ENCODE data around the gene ISCU.
"Not testable (repeated sequence)": the region's sequence is repeated elsewhere in the genome, so short reads cannot be mapped to it uniquely, and the experiment has no call there.

The ISCU gene

DNA sequence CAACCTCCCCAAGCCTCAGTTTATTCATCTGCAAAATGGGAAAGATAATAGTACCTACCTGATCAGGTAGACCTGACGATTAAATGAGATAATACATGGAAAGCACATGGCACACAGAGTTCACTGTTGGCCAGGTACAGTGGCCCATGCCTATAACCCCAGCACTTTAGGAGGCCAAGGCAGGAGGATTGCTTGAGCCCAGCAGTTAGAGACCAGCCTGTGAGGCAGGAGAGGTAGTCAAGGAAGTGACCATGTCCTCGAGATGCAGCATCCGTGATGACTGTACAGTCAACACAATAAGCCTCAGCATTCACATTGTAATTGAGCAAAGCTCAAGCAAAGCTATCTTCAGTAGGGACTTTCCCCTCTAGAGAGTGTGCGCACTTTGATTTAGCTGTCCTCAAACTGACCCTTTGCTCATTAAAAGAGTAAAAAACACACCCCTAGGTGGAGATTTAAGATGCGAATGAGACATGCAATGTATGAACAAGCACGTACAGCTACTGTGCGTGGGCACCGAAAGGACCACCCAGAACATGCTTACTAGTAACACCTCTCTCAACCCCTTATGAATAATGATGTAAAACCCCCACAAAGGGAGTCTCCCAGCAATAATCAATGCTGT is 9.9 kb downstream of the ISCU start:
- DNase-seq, result no peak

DNA sequence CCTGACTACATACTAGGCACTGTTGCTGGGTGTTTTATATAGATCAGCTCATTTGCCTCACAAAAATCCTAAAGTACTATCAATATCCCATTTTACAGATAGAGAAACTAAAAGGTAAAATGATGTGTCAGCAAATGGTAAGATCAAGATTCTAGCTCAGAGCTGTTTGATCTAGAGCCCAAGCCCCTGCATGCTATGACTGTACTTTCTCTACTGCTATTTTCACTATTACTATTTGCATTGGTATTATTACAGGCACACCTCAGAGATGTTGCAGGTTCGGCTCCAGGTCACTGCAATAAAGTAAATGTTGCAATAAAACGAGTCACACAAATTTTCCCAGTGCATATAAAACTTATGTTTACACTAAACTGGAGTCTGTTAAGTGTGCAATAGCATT is 10.9 kb downstream of the ISCU start:
- DNase-seq, result no peak

GRCh38 chr12:108574276-108574675 is 11.9 kb downstream of the ISCU start:
- not testable (repeated sequence) for DNase-seq

DNA sequence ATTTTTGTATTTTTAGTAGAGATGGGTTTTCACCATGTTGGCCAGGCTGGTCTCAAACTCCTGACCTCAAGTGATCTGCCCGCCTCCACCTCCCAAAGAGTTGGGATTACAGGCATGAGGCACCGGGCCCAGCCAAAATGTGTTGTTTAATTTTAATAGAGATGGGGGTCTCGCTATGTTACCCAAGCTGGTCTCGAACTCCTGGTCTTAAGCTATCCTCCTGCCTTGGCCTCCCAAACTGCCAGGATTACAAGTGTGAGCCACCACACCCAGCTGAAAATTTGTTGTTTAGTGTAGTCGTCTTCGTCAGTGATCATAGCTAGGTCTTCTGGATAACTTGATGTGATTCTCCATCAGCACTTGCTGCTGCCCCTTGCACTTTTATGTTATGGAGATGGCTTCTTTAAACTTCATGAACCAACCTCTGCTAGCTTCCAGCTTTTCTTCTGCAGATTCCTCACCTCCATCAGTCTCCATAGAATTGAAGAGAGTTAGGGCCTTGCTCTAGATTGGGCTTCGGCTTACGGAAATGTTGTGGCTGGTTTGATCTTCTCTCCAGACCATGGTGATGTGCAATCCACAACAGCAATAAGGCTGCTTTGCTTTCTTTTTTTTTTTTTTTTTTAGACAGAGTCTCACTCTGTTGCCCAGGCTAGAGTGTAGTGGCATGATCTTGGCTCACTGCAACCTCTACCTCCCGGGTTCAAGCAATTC is 13.0 kb downstream of the ISCU start:
- DNase-seq, result no peak

- no peak for DNase-seq
Observed at GRCh38 chr12:108576660-108577234, 14.4 kb downstream of the ISCU start.

- no peak for DNase-seq
Observed at GRCh38 chr12:108577458-108577857, 15.1 kb downstream of the ISCU start.

GRCh38 chr12:108578264-108578663 is 15.9 kb downstream of the ISCU start:
- no peak for DNase-seq

- no peak for DNase-seq
Observed at GRCh38 chr12:108578813-108579212, 16.4 kb downstream of the ISCU start.

GRCh38 chr12:108580531-108580930 is 18.1 kb downstream of the ISCU start:
- no peak for DNase-seq

DNA sequence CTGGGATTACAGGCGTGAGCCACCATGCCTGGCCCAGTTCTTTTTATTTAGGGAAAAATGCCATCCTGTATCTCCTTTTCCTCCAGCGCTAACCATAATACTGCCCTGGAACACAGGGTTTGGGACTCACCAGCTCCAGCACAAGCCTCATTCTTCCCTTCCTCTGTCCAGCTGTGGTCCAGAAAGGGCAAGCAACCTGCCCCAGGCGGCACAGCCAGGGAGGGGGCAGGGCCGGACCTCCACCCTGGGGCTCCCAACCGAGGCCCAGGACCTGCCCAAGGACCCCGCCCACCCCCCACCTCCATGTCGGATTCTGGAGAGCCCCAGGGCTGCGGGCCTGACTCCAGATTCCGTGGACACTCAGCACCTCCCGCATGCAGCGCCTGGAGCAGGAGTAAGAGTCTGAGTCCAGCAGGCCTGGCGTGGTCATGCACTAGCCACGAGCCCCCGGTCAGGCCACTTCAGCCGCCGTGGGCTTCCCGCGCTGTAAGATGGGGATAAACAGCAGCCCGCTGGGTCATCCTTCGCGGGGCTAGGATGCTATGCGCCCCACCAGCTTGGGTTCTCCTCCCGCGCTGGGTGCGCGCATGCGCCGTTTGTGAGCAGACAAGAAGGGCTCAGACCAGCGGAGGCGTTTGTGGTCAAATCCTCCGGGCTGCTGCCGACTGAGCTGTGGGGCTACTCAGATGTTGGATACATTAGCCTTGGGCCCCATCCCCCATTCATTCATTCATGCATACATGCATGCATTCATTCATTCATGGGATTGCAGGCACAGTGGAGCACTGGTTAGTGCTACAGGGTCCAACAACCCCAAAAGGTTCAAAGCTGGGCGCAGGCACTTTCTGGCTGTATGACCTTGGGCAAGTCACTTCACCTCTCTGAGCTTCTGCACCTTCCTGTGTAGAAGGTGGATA is 19.2 kb downstream of the ISCU start:
- DNase-seq, result no peak

DNA sequence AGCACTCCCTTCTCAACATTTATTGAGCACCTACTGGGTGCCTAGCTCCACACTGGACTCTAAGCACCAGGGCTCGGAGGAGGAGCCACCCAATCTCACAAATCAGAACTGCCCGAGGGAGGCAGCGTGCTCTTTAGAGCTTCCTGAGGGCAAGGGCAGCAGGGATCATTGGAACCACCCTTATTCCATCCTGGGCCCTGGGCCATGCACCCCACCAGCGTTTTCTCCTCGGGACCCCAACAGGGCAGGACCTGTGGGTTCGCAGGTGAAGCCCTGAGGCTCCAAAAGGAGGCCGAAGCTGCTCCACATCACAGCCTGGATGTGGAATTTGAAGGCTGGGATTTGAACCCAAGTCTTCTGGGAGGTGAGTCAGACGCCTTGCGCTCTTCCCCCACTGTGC is 20.1 kb downstream of the ISCU start:
- DNase-seq, result no peak

- DNase-seq, result no peak
Observed at GRCh38 chr12:108582978-108583770, 20.8 kb downstream of the ISCU start.

- DNase-seq, result no peak
Observed at GRCh38 chr12:108583991-108584390, 21.6 kb downstream of the ISCU start.

DNA sequence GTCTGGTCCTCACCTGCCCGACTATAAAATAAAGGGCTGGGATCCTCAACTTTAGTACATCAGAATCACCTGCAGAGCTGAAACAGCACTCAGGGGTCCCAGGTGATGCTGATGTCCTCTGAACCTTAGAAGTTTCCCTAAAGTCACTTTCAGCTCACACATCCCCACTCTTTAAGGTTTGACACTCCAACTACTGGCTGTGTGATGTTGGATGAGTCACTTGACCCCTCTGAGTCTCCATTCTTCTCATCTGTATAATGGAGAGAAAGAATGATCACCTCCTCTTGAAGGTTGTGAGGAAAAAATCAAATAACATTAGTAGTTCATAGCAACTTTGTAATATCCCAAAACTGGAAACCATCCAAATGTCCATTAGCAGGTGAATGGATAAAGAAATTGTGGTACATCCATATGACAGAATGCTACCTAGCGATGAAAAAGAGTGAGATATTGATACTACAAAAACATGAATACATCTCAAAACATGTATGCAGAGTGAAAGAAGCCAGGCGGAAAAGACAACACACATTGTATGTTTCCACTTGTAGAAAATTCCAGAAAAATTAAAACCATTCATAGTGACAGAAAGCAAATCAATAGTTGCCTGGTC is 22.2 kb downstream of the ISCU start:
- DNase-seq, result no peak

DNA sequence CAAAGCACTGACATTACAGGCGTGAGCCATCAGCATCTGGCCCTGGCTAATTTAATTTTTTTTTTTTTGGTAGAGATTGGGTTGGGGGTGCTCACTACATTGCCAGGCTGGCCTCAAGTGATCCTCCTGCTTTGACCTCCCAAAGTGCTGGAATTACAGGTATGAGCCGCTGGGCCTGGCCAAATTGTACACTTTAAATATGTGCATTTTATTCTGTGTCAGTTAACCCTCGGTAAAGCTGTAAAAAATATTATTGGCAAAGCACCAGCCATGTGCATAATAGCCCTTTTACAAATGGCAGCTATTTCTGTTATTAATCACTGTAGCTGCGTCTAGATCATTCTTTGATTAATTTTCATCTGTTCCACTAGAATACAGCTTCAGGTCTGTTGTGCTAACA is 23.5 kb downstream of the ISCU start:
- DNase-seq, result no peak

DNA sequence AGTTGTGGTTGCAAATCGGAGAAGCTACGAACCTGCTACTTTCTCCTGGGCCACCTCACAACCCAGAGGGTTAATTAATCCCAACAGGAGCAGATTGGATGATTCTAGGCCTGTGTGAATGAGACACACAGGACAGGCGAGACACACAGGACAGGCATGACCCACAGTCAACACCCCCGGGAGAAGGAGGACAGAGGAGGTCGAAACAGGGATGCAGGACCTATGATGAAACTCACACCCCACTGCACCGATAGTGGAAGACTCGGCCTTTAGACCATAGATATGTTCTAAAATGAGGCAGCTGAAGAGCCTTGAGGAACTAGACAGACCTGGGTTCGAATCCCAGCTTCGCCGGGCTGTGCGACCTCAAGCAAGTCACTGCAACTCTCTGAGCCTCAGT is 23.9 kb downstream of the ISCU start:
- no peak for DNase-seq

DNA sequence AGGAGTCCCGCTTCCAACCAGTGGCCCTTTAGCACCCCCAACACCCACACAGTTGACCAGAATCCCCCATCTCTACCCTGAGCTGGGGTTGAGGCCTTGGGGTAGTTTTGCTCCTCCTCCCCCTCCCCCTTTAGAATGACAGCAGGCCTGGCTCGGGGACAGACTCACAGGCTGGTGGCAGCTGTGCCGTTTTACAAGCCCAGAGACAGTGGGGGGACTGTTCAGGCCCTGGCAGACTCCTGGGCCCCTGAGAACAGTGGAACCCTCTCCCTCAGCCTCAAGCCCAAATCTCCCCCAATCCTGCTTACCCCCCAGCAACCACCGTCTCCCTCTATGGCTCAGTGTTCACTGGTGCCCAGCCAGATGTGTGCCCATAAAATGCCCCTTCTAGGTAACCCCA is 25.4 kb downstream of the ISCU start:
- no peak for DNase-seq

GRCh38 chr12:108589028-108589839 is 26.8 kb downstream of the ISCU start:
- DNase-seq, result no peak

DNA sequence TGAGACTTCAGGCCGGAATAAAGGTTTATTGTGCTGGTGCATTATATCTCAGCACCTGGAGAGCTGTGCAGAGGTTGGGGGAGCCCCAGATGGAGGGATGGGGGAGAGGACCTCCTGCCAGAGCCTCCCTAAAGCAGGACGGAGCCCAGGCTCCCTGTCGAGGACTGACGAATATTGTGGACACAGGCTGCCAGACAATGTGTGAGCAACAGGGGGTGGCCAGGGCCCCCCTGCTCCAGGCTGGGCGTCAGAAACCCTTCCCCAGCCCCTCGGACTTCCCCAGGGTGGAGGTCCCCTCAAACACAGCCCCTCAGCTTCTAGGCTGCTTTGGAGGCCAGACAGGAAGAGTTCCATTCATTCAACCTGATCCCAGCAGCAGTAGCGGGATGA is 27.4 kb downstream of the ISCU start:
- DNase-seq, result no peak

DNA sequence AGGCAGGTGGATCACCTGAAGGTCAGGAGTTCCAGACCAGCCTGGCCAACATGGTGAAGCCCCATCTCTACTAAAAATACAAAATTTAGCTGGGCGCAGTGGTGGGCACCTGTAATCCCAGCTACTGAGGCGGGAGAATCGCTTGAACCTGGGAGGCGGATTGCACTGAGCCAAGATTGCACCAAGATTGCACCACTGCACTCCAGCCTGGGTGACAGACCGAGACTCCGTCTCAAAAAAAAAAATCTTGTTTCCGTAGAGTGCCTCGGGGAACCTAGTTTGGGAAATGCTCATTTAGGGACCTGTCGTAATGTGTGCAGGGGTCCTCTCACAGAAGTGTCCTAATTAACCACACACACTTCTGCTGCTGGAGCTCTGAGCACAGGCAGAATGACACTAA is 28.1 kb downstream of the ISCU start:
- not testable (repeated sequence) for DNase-seq

GRCh38 chr12:108591267-108591980 is 29.0 kb downstream of the ISCU start:
- no peak for DNase-seq
